Sigmoid colon (tissue), 7 donors: Measurements from ENCODE around the gene HABP4. TPM values are rescaled to one million over a fixed set of nuclear protein-coding genes. Genes with fewer than 3 reads are reported as not detected.

Experiments used
- DNase-seq: peaks from one replicate; pipeline ENCODE4 v3.0.0-alpha.2; 2019
- H3K27ac ChIP-seq, 4 donors: fragments of 200-600 bp; sonication (generic); one replicate each; pipeline ENCODE4 v1.5.1; 2016 to 2019; ENCODE audit warnings: mild to moderate bottlenecking in 1 of 4
- H3K27me3 ChIP-seq, 3 donors: fragments of 200-600 bp; sonication (generic); one replicate each; pipeline ENCODE4 v1.5.1; 2019; ENCODE audit warnings: mild to moderate bottlenecking in 1 of 3
- H3K36me3 ChIP-seq, 4 donors: fragments of 200-600 bp; sonication (generic); one replicate each; pipeline ENCODE4 v1.5.1; 2016 to 2019
- H3K4me1 ChIP-seq, 4 donors: fragments of 200-600 bp; sonication (generic); one replicate each; pipeline ENCODE4 v1.5.1; 2017 to 2019
- H3K4me3 ChIP-seq, 4 donors: fragments of 200-600 bp; sonication (generic); one replicate each; pipeline ENCODE4 v1.5.1; 2017 to 2019; ENCODE audit warnings: mild to moderate bottlenecking in 2 of 4, moderate library complexity in 1 of 4
- H3K9me3 ChIP-seq, 4 donors: fragments of 200-600 bp in 3 of 4; sonication (generic) in 3 of 4; one replicate each; pipeline versions ENCODE4 v1.5.1 to v1.6.1; 2013 to 2019
- EP300 ChIP-seq, 4 donors: sonication (generic); formaldehyde crosslinking; IDR thresholded peaks; one replicate each; pipeline ENCODE4 v1.6.1; 2017; ENCODE audit warnings: antibody characterized with exemption in 4 of 4
- POLR2A ChIP-seq, 2 donors: fragments of 450-650 bp; IDR thresholded peaks; one replicate each; pipeline ENCODE4 v1.6.1; 2016; ENCODE audit warnings: antibody characterized with exemption in 2 of 2, mild to moderate bottlenecking in 2 of 2, moderate library complexity in 2 of 2
- POLR2AphosphoS5 ChIP-seq, 4 donors: sonication (generic); formaldehyde crosslinking; IDR thresholded peaks; one replicate each; pipeline ENCODE4 v1.6.1; 2017; ENCODE audit warnings: antibody characterized with exemption in 4 of 4
- WGBS, 2 donors: extraction: QIAGEN DNeasy Blood & Tissue Kit; methylation state at CpG; one replicate each; pipeline ENCODE4 v1.1.7; 2013; 5-methylcytosine and 5-hydroxymethylcytosine counted together
- intact Hi-C: fragments of 100-400 bp; cut with DNase I; formaldehyde crosslinking; loops from one replicate; pipeline ENCODE4 v1.15.1; 2023
- polyA plus RNA-seq, 3 donors: library from polyadenylated mRNA; stranded (reverse); fragments of 200-250 nt; gene quantifications; one replicate each; pipeline ENCODE4 v1.2.3, GENCODE V29; 2013
- total RNA-seq, 4 donors: library from RNA; depleted of rRNA; stranded (reverse); fragments of >200 nt; gene quantifications; one replicate each; pipeline ENCODE4 v1.1.0, GENCODE V29; 2016
- TF ChIP-seq, protein P1 (sequence below), 4 experiments: fragments of 450-650 bp in 3 of 4; fragments of 200-600 bp in 1 of 4; IDR thresholded peaks; one replicate each; pipeline ENCODE4 v1.5.1; 2016 to 2019; ENCODE audit warnings: antibody characterized with exemption in 4 of 4, mild to moderate bottlenecking in 3 of 4, moderate library complexity in 2 of 4
- donor health status: healthy with polysubstance abuse.
- donor health status: Bipolar disorder and iron deficiency.
- donor health status: healthy.

The HABP4 gene
- total and polyA plus RNA-seq, 7 donors, result 2.5 to 23.5 (median 12.5) TPM

DNA sequence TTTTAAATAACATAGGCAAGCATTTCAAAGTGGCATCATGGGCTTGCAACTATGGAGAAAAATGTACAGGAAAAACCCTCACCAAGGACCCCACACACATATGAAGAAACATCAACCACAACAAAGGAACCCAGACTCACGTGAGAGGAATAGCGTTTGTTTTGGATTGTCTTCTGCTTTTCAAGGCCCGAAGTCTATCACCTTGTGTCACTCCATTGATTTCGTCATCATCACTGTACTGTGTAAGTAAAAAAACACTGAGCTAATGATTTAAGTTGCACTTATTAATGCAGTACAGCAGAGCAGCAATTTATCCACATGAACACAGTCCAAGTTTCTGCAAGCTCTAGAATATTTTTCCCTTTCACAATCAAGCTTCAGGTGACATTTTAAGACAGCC, 72.4 kb downstream of the HABP4 start:
- no peaks in the 10 kb centered on the region for H3K4me1 ChIP-seq
- intact Hi-C loops, result no loop called here
- H3K36me3 ChIP-seq, result peaks cover 0 to 26% (median 2%) of the 10 kb centered on the region in 4 donors
- no peak for TF ChIP-seq POLR2AphosphoS5 (IDR thresholded peaks at IDR 0.05)
- TF ChIP-seq POLR2A (IDR thresholded peaks at IDR 0.05), result no peak
- TF ChIP-seq, protein P1, sequence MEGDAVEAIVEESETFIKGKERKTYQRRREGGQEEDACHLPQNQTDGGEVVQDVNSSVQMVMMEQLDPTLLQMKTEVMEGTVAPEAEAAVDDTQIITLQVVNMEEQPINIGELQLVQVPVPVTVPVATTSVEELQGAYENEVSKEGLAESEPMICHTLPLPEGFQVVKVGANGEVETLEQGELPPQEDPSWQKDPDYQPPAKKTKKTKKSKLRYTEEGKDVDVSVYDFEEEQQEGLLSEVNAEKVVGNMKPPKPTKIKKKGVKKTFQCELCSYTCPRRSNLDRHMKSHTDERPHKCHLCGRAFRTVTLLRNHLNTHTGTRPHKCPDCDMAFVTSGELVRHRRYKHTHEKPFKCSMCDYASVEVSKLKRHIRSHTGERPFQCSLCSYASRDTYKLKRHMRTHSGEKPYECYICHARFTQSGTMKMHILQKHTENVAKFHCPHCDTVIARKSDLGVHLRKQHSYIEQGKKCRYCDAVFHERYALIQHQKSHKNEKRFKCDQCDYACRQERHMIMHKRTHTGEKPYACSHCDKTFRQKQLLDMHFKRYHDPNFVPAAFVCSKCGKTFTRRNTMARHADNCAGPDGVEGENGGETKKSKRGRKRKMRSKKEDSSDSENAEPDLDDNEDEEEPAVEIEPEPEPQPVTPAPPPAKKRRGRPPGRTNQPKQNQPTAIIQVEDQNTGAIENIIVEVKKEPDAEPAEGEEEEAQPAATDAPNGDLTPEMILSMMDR (IDR thresholded peaks at IDR 0.05), result no peak
- DNase-seq, result no peak
- H3K27ac ChIP-seq, result no peak overlapping the region
- H3K9me3 ChIP-seq, result no peaks in the 10 kb centered on the region
- H3K27me3 ChIP-seq, result no peaks in the 10 kb centered on the region
- H3K4me3 ChIP-seq, result no peak overlapping the region
- whole genome bisulfite sequencing, 2 donors, result 66 to 88% methylated on average over 4 of the region's 4 CpGs

DNA sequence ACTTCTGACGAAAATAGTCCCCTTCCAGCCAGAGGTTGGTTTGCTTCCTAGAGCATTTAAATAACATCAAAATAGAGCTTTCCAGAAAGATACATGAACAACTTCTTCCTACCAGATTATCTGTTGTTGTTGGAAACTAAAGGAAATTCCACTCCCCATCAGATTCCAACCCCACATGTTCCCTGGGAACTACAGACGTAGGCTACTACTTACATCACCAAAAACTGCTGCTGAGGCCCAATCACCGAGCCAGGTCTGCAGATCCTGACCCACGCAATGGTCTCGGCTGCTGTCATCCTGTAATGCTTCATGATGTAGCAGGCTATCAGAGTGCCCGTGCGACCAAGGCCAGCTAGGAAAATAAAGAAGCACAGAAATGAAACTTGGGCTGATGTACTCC, 73.4 kb downstream of the HABP4 start:
- TF ChIP-seq, protein P1 (IDR thresholded peaks at IDR 0.05), result no peak
- no peak for TF ChIP-seq POLR2AphosphoS5 (IDR thresholded peaks at IDR 0.05)
- no peak for TF ChIP-seq EP300 (IDR thresholded peaks at IDR 0.05)
- TF ChIP-seq POLR2A (IDR thresholded peaks at IDR 0.05), result no peak
- H3K4me3 ChIP-seq, result no peak overlapping the region
- no peak for DNase-seq
- H3K27ac ChIP-seq, result no peak overlapping the region
- intact Hi-C loops, result no loop called here
- peaks cover 0 to 26% (median 2%) of the 10 kb centered on the region in 4 donors for H3K36me3 ChIP-seq
- H3K27me3 ChIP-seq, result no peaks in the 10 kb centered on the region
- H3K4me1 ChIP-seq, result no peaks in the 10 kb centered on the region
- 88 to 97% methylated on average over 7 of the region's 7 CpGs for WGBS, 2 donors
- H3K9me3 ChIP-seq, result no peaks in the 10 kb centered on the region

DNA sequence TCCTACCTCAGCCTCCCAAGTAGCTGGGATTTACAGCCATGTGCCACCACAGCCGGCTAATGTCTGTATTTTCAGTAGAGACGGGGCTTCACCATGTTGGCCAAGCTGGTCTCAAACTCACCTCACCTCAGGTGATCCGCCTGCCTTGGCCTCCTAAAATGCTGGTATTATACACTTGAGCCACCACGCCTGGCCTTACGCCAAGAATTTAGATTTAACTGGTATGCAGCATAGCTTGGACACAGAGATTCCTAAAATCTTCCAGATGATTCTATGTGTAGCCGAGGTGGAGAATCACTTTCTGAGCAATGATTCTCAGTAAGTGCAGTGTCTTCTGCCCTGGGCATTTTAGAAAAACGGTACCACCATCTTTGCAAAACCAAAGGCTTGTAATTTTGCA, 74.1 kb downstream of the HABP4 start:
- Histone ChIP-seq H3K9me3 (no peaks in the 10 kb centered on the region), H3K4me3 (no peak overlapping the region), H3K4me1 (no peaks in the 10 kb centered on the region), H3K27ac (no peak overlapping the region), H3K27me3 (no peaks in the 10 kb centered on the region), H3K36me3 (peaks cover 0 to 25% (median 2%) of the 10 kb centered on the region in 4 donors)
- intact Hi-C loops, result no loop called here
- 95 to 97% methylated on average over 7 of the region's 7 CpGs for WGBS, 2 donors
- no peak for DNase-seq
- TF ChIP-seq POLR2AphosphoS5 (IDR thresholded peaks at IDR 0.05), result no peak
- TF ChIP-seq, protein P1 (IDR thresholded peaks at IDR 0.05), result no peak
- no peak for TF ChIP-seq POLR2A (IDR thresholded peaks at IDR 0.05)
- no peak for TF ChIP-seq EP300 (IDR thresholded peaks at IDR 0.05)

DNA sequence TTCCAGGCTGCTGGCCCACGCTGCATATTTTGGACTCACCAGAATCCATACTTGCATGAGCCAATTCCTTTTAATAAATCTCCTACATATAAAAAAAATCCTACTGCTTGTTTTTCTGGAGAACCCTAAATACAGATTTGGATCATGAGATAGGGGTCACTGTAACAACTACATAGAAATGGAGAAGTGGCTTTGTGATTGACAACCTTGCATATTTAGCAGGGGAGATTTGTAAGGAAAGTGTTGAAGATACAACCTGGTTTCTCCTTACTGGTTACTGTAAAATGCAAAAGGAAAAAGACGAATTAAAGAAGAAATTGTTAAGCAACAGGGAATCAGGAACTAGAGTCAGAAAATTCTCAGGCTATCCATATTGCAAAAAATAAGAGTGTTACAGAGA, 74.8 kb downstream of the HABP4 start:
- TF ChIP-seq, protein P1 (IDR thresholded peaks at IDR 0.05), result no peak
- TF ChIP-seq POLR2A (IDR thresholded peaks at IDR 0.05) (no peak), POLR2AphosphoS5 (IDR thresholded peaks at IDR 0.05) (no peak), EP300 (IDR thresholded peaks at IDR 0.05) (no peak)
- no peak for DNase-seq
- intact Hi-C loops, result no loop called here
- no peak overlapping the region for H3K4me3 ChIP-seq
- 86 to 95% methylated on average over 2 of the region's 2 CpGs for WGBS, 2 donors
- H3K4me1 ChIP-seq, result no peaks in the 10 kb centered on the region
- H3K9me3 ChIP-seq, result no peaks in the 10 kb centered on the region
- H3K36me3 ChIP-seq, result peaks cover 0 to 22% (median 2%) of the 10 kb centered on the region in 4 donors
- no peak overlapping the region for H3K27ac ChIP-seq
- no peaks in the 10 kb centered on the region for H3K27me3 ChIP-seq

DNA sequence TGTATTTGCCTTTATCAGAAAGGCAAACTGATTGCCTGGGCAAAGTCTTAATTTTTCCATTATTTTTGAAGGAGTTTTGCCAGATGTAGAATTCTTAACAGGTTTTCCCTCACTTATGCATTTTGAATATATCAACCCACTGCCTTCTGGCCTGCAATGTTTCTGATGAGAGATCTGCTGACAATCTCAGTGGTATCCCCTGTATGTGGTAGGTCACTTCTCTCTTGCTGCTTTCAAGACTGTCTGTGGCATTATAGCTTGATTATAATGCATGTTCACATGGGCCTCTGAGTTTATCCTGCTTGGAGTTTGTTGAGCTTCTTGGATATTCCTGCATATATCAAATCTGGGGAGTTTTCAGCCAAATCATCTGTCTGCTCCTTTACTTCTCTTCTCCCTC, 82.2 kb downstream of the HABP4 start:
- Histone ChIP-seq H3K4me1 (no peaks in the 10 kb centered on the region), H3K27ac (no peak overlapping the region), H3K9me3 (no peaks in the 10 kb centered on the region), H3K27me3 (no peaks in the 10 kb centered on the region), H3K4me3 (no peak overlapping the region), H3K36me3 (peaks cover 0 to 30% (median 7%) of the 10 kb centered on the region in 4 donors)
- no peak for DNase-seq
- TF ChIP-seq POLR2A (IDR thresholded peaks at IDR 0.05) (no peak), EP300 (IDR thresholded peaks at IDR 0.05) (no peak), POLR2AphosphoS5 (IDR thresholded peaks at IDR 0.05) (no peak)
- TF ChIP-seq, protein P1 (IDR thresholded peaks at IDR 0.05), result no peak
- intact Hi-C loops, result no loop called here
